Uterus (tissue), 2 donors: ENCODE results near the gene ARHGAP10.

Source experiments
- CTCF ChIP-seq, 4 experiments: fragments of 200-600 bp in 2 of 4; fragments of 450-650 bp in 2 of 4; sonication (generic) in 2 of 4; IDR thresholded peaks; one replicate each; pipeline ENCODE4 v1.5.1; 2016 to 2019; ENCODE audit warnings: antibody characterized with exemption in 4 of 4, mild to moderate bottlenecking in 2 of 4, moderate library complexity in 1 of 4
- POLR2A ChIP-seq, 2 donors: fragments of 450-650 bp; IDR thresholded peaks; one replicate each; pipeline ENCODE4 v1.6.1; 2016; ENCODE audit warnings: antibody characterized with exemption in 2 of 2, mild to moderate bottlenecking in 1 of 2, moderate library complexity in 1 of 2

DNA sequence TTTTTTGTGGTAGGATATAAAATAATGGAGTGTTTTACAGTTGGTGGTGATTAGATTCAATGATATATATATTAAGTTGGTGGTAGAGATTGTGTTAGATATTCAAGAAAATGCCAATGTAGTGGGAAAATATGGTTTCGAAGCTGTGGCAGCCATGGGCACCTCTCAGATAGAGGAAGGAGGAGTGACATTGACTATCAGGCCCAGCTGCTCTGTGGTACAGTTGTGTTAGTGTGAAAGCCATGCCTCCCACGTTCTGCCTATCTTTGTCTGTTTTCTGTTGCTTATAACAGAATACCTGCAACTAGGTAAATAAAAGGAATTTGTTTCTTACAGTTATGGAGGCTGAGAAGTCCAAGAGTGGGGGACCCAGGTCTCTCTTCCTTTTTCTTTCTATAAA is 101.9 kb downstream of the ARHGAP10 start:
- TF ChIP-seq POLR2A (IDR thresholded peaks at IDR 0.05) (no peak), CTCF (IDR thresholded peaks at IDR 0.05) (no peak)
